Measurements from ENCODE around the gene ASF1B. TPM values are rescaled to one million over a fixed set of nuclear protein-coding genes. Genes with fewer than 3 reads are reported as not detected.

Gene ASF1B
- total and polyA plus RNA-seq, 2 donors (not counting 1 experiment from before 2014, with no cell fraction given) = 1.9 to 2.5 TPM

- Histone ChIP-seq H3K79me2 (ENCODE audit: control insufficient read depth, insufficient read depth, low read length) (no peaks in the 10 kb centered on the region), H3K27ac (ENCODE audit: low read length in 2 of 2) (no peak overlapping the region), H3K9ac (ENCODE audit: low read length) (no peak overlapping the region), H3K36me3 (replicated peaks in 1 of 2; ENCODE audit: control extremely low read depth in 1 of 2, control insufficient read depth in 1 of 2, extremely low read depth in 1 of 2, insufficient read depth in 2 of 2, low read length in 1 of 2) (no peaks in the 10 kb centered on the region), H3K9me3 (ENCODE audit: control extremely low read depth in 1 of 3, control insufficient read depth in 2 of 3, insufficient read depth in 1 of 3, low read length in 2 of 3) (no peaks in the 10 kb centered on the region), H3K27me3 (replicated peaks in 1 of 4; ENCODE audit: control extremely low read depth in 1 of 4, control insufficient read depth in 3 of 4, insufficient read depth in 4 of 4, low read length in 3 of 4) (no peaks in the 10 kb centered on the region), H4K20me1 (ENCODE audit: control insufficient read depth, insufficient read depth, low read length, poor library complexity, severe bottlenecking) (no peaks in the 10 kb centered on the region), H3K4me1 (ENCODE audit: control insufficient read depth in 2 of 2, insufficient read depth in 2 of 2, low read length in 2 of 2) (peaks cover 8 to 11% of the 10 kb centered on the region in 2 donors), H3K4me2 (replicated peaks; ENCODE audit: low read depth, low read length, poor library complexity, severe bottlenecking) (no peak overlapping the region), H3K4me3 (ENCODE audit: control extremely low read depth in 1 of 5, extremely low read depth in 1 of 5, insufficient read depth in 1 of 5, low read depth in 2 of 5, low read length in 4 of 5) (no peak overlapping the region), H2AFZ (ENCODE audit: insufficient read depth, low read depth, low read length, poor library complexity, severe bottlenecking) (no peak overlapping the region)
- H3K4me1 Mint-ChIP-seq = peaks cover 8% of the 10 kb centered on the region
- WGBS (ENCODE audit: insufficient coverage) = 94% methylated on average over 4 of the region's 6 CpGs
- no peaks in the 10 kb centered on the region for H3K9me3 Mint-ChIP-seq (ENCODE audit: insufficient read depth)
- H3K27me3 Mint-ChIP-seq = no peaks in the 10 kb centered on the region
- DNase-seq (no peak), ATAC-seq (ENCODE audit: low read depth) (no peak)
- ChIA-PET CTCF (interaction anchor here (0.7 to 1.5 kb wide), 2 partner anchors 14 to 28 kb away, joined by 6 to 9 read pairs; partner anchors contain the start of gene ASF1B), POLR2A (interaction anchor here (0.7 kb wide), 1 partner anchor 50 kb away, joined by 8 read pairs; no protein-coding TSS in a partner anchor)
- intact Hi-C loops (cut with micrococcal nuclease) = no loop called here
- TF ChIP-seq CTCF (IDR thresholded peaks at IDR 0.05) (no peak), EZH2 (IDR thresholded peaks at IDR 0.05; ENCODE audit: borderline replicate concordance, insufficient read depth, low read depth, low read length, poor library complexity, severe bottlenecking) (no peak)
- H3K27ac Mint-ChIP-seq = no peak overlapping the region
- no peak overlapping the region for H3K4me3 Mint-ChIP-seq
Observed at GRCh38 chr19:14122924-14123323, 13.5 kb downstream of the ASF1B start.

- 100% methylated on average over 6 of the region's 7 CpGs for WGBS (ENCODE audit: insufficient coverage)
- DNase-seq (no peak), ATAC-seq (ENCODE audit: low read depth) (no peak)
- H3K27me3 Mint-ChIP-seq = no peaks in the 10 kb centered on the region
- Histone ChIP-seq H3K4me2 (replicated peaks; ENCODE audit: low read depth, low read length, poor library complexity, severe bottlenecking) (no peak overlapping the region), H3K27me3 (replicated peaks in 1 of 4; ENCODE audit: control extremely low read depth in 1 of 4, control insufficient read depth in 3 of 4, insufficient read depth in 4 of 4, low read length in 3 of 4) (no peaks in the 10 kb centered on the region), H3K79me2 (ENCODE audit: control insufficient read depth, insufficient read depth, low read length) (peaks cover 19% of the 10 kb centered on the region), H4K20me1 (ENCODE audit: control insufficient read depth, insufficient read depth, low read length, poor library complexity, severe bottlenecking) (peaks cover 18% of the 10 kb centered on the region), H3K4me3 (ENCODE audit: control extremely low read depth in 1 of 5, extremely low read depth in 1 of 5, insufficient read depth in 1 of 5, low read depth in 2 of 5, low read length in 4 of 5) (no peak overlapping the region), H3K4me1 (ENCODE audit: control insufficient read depth in 2 of 2, insufficient read depth in 2 of 2, low read length in 2 of 2) (peaks cover 24 to 27% of the 10 kb centered on the region in 2 donors), H3K27ac (ENCODE audit: low read length in 2 of 2) (no peak overlapping the region), H3K9ac (ENCODE audit: low read length) (no peak overlapping the region), H3K36me3 (replicated peaks in 1 of 2; ENCODE audit: control extremely low read depth in 1 of 2, control insufficient read depth in 1 of 2, extremely low read depth in 1 of 2, insufficient read depth in 2 of 2, low read length in 1 of 2) (no peaks in the 10 kb centered on the region), H2AFZ (ENCODE audit: insufficient read depth, low read depth, low read length, poor library complexity, severe bottlenecking) (no peak overlapping the region), H3K9me3 (ENCODE audit: control extremely low read depth in 1 of 3, control insufficient read depth in 2 of 3, insufficient read depth in 1 of 3, low read length in 2 of 3) (no peaks in the 10 kb centered on the region)
- CTCF ChIA-PET = interaction anchor here (1.4 kb wide), 1 partner anchor 49 kb away, joined by 4 read pairs; no protein-coding TSS in a partner anchor
- no peak overlapping the region for H3K27ac Mint-ChIP-seq
- H3K4me3 Mint-ChIP-seq = no peak overlapping the region
- POLR2A ChIA-PET = no interaction called here
- H3K9me3 Mint-ChIP-seq (ENCODE audit: insufficient read depth) = no peaks in the 10 kb centered on the region
- intact Hi-C loops (cut with micrococcal nuclease) = no loop called here
- peaks cover 27% of the 10 kb centered on the region for H3K4me1 Mint-ChIP-seq
- TF ChIP-seq EZH2 (IDR thresholded peaks at IDR 0.05; ENCODE audit: borderline replicate concordance, insufficient read depth, low read depth, low read length, poor library complexity, severe bottlenecking) (no peak), CTCF (IDR thresholded peaks at IDR 0.05) (no peak)
Observed at GRCh38 chr19:14120497-14120780, 15.9 kb downstream of the ASF1B start.
